NCI-H1105 (cell line): Measurements from ENCODE around the gene VWA8.
"Not testable (repeated sequence)": the region's sequence is repeated elsewhere in the genome, so short reads cannot be mapped to it uniquely, and the experiment has no call there.

Source experiments
- DNase-seq: peaks from one replicate; lab custom pipeline; 2025; lab: John Stamatoyannopoulos, UW

VWA8 gene

GRCh38 chr13:41554180-41554579 lies 406.7 kb downstream of the VWA8 start:
- no peak for DNase-seq

- no peak for DNase-seq
These were observed 408.9 kb downstream of the VWA8 start for GRCh38 chr13:41552031-41552430.

- DNase-seq, result no peak
These were observed 410.6 kb downstream of the VWA8 start for GRCh38 chr13:41550276-41550675.

DNA sequence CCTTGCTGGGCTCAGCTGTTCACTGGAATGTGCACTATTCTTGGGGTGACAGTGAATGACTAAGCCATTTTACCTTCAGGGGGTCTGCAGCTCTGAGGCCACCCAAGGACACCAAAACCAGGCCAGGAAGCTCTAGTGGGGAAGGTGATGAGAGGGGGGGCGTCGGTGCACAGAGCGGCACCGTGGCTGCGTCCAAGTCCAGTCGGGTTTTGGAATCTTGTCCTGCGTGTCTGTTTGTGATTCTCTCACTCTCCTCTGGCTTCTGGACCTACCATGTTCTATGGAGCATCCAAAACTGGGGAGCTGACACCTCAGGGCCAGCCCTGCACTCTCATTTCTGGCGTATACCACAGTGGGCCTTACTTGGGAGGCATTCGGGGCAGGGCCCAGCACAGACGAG lies 411.4 kb downstream of the VWA8 start:
- DNase-seq, result no peak

DNA sequence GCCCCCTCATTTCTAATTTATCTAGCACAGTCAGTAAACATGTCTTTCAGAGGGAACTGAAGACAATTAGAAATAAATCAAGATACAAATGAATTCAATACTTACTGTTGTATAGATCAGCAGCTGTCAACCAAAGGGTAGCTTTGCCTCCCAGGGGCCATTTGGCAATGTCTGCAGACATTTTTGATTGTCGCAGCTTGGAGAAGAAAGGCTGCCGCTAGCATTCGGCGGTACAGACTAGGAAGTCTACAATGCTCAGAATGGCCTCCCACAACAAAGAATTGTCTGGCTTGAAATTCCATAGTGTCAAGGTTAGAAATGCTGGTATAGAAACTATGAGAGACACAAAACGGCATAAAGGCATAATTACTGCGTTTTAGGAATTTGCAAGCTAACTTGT lies 412.0 kb downstream of the VWA8 start:
- DNase-seq, result no peak

GRCh38 chr13:41548031-41548430 lies 412.9 kb downstream of the VWA8 start:
- no peak for DNase-seq

DNA sequence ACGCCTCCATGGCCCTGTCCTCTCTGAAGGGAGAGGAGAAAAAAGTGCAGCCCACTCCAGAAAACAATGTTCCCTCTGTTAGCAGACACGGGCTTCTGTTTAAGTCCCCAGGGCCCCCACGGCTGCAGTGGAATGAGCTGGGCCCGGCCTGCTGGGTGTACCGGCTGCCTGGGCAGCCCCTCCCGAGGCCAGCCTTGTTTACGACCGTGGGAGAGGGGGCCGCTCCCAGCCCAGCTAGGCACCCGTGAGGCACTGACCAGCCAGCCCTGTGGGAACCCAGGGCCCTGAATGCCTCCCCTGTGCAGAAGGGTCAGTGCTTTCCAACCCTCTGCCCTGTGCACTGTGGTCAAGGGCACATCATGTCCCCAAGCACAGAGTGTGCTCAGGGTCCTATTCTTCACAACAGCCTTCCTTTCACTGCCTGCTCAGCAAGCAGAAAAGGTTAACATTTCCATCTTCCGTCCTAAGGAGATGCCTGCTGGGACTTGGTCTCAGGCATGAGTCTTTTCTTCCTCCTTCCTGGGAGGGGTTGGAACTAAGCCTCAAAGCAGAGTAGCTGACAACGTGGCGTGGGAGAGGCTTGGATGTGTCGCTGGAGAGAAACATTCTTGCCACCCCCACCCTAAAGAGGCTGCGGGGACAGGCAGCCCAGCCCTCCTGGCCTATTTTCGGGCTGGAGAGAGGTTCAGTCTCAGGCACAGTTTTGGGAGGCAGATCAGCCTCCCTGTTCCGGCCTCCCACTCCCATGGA lies 413.5 kb downstream of the VWA8 start:
- DNase-seq, result no peak

DNA sequence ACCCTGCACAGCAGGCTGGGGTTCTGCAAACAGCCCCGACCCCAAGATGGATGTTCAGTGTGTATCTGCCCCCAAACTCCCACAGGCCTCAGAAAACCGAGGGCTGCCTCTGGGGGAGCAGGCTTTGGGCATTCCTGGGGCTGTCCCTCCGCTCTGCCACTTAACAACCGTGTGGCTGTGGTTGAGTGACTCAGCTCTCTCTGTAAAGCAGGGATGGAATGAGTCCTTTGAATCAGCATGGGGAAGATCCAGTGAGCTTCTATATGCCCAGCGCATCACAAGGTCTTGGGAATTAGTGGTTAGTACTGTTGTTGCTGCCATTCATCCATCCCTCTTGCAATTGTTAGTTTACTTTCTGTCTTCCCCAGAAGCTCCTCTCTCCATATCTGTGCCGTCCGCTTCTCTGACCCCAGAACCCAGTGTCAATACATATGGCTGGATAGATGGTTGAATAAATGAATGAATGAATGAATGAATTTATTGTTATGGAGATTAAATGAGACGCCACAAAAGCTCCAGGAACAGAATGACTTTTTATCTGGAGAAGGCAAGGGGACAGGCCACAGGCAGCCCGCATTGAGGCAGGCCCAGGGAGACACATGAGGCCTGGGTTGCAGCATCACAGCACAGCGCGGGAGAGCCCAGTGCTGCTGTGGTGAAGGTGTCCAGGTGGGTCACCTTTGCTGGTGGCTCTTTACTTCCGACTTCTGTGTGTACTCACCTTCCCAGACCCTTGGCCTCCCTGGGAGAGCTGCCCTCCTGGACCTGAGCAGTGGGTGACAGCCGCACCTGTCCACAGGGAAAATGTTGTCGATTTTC lies 414.3 kb downstream of the VWA8 start:
- DNase-seq, result no peak

DNA sequence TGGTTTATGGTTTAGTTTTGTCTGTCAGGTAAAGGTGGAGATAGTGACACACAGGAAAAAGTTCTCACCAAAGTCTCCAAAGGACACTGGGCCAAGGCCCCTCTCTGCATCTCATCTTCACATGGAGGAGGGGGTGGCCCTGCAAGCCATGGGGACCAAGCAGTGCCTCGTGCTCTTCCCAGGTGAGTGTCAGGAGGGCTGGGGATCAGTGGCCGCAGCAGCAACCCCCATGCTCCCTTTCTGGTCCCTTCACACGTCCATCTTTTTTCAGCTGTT lies 415.5 kb downstream of the VWA8 start:
- DNase-seq, result no peak

DNA sequence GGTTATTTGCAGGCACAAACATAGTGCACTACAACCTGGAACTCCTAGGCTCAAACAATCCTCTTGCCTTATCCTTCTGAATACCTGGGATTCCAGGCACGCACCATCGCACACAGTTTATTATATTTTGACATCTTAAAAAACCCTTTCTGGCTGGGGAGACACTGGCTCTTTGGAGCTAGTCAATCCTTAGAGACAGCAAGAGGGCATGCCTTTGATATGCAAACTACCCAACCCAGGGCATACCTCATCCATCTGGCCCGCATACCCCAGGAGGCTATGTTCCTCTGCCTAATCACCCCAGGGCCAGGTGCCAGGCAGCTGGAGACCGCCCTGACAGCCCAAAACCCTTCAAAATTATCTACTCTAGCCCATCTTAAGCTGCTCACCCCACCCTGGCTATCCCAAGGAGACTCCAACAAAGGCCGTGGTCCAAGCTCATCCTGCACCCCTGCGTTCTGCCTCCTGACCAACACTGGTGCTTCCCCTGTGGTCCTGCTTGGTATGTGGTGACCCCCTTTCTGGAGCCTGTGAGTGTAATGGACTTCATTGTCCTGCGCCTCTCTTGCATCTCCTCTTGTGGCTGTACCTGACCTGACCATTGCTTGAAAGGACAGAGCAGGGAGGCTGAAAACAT lies 417.1 kb downstream of the VWA8 start:
- DNase-seq, result no peak

DNA sequence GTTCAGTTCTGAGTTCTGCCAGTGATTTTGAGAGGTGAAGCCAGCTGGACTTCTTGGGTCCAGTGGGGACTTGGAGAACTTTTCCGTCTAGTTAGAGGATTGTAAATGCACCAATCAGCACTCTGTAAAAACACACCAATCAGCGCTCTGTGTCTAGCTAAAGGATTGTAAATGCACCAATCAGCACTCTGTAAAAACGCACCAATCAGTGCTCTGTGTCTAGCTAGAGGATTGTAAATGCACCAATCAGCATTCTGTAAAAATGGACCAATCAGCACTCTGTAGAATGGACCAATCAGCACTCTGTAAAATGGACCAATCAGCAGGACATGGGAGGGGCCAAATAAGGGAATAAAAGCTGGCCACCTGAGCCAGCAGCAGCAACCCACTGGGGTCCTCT lies 418.1 kb downstream of the VWA8 start:
- DNase-seq, result not testable (repeated sequence)

DNA sequence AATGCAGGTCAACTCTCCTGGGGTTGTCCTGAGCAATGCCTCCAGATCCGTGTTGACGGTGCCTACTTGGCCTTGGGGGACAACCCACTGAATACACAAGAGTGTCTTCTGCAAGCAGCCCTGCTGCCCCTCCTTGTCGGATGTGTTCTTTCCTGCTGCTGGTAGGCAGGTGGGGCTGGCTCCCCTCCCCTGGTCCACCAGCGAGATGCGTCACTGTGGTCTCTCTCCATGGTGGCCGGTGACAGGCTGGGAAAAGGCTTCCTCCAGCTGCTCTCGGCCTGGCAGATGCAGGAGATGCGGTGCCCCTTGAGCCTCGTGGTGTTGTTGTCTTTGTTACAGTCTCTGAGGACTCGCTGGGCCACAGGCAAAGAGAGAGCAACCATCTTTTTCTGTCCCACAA lies 418.6 kb downstream of the VWA8 start:
- no peak for DNase-seq

DNA sequence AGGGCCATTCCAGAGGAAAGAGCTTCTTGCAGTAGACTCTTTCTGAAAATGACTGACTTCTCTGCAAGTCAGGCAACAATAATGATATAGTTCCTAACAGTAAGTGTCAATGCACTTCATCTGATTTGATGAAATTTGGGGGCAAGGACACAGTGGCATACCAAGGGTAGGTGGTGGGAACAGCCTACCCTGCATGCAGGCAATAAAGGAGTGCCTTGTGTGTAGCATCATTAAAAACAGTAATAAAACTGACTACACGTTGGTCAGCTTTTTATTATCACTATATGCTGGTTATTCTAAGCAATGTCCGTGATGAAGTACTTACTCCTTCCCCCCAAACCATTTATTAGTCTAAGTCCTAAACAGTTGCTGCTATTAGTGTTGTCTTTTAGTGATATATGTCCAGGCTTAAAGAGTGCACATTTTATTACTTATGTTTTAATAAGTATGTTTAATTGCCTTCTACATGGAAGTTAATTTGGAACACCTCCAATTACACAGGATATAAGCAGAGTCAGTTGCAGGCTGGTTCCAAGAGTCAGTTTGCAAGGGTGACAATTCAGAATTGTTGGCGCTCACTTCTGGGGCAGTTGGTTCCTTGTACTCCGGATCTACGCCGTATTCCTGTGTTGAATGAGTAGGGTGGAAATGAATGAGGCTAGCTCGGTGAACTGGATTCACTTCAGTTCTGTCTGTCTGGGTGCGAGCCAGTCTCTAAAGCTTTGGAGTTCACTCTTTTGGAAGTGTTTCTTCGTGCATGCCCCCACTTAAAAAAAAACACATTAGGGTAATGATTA lies 419.6 kb downstream of the VWA8 start:
- DNase-seq, result no peak

GRCh38 chr13:41540240-41540639 lies 420.7 kb downstream of the VWA8 start:
- not testable (repeated sequence) for DNase-seq

GRCh38 chr13:41533266-41534052 lies 427.4 kb downstream of the VWA8 start:
- DNase-seq, result no peak

GRCh38 chr13:41528021-41528420 lies 432.9 kb downstream of the VWA8 start:
- DNase-seq, result no peak

DNA sequence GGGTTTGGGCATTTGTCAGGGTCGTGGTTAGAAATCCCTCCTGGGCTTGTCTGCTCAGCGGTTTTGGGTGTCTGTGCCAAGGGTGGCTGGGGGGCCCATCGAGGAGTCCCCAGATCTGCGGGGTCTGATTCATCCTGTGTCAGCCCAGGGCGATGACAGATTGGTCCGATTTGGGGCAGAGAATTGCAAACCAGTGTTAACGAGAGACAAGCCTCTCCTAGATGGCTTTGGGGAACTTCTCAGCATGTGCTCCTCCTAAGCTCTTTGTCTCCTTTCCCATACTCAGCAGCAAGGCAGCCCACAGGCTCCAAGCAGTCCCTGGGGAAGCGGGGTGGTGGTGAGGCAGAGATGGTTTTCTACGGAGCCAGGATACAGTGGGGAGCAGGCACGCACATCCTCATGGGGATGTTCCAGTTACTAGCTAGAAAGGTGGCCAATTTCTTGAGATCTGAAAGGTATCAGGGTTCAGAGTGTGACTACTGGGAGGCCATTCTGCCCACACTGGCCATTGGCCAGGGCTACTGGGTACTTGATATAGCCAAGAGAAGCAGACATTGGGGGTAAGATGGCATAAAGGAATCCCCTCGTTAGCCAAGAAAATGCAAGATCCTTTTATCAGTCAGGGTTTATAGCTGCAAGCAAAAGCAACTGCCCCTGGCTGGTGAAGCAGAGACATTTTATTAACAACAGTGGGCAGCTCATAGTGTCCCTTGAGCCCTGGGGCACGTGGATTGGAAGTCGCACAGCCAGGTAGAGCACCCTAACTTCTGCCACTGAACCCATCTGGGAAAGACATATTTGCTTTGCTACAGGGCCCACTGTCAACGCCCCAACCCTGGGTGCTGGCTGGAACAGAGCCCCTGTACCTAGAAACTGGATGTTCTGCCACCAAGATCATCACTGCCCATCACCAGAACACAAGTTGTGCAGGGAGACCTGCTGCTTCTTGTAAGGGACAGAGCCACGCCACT lies 440.0 kb downstream of the VWA8 start:
- DNase-seq, result no peak

DNA sequence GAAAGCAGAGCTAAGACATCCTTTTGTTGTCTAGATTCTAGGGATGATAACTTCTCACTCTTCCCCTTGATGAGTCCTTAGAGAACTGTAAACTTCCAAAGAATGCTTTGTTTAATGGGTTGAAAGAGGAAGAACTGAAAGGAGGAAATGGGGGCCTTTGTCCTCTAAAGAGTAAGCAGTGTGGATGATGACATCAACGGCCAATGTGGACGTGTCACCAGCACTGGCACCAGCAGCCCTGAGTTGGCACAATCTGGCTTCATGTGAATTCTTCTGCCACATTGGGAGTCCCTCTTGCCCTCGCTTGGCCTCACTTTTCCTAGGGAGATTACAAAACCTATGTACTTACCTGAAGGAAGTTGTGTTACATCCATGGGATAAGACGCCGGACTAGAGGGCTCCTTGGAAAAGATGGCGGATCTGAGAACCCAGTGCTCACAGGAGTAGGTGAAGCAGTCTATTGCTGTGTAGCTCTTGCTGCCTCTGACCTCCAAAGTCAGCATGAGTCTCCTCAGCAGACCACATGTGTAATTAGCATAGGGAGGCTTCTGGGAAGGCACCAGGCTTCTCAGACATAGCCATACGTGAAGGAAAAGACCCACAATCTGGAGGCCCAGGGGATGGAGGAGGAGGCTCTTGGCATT lies 440.8 kb downstream of the VWA8 start:
- DNase-seq, result no peak
